OCI-M2 (cell line): ENCODE measurements around the gene SUSD5.

ENCODE experiments used
- DNase-seq: peaks from one replicate; lab custom pipeline; 2025; ENCODE audit not compliant: unreplicated experiment; lab: John Stamatoyannopoulos, UW

Gene SUSD5

GRCh38 chr3:33218446-33219174 lies at the start of gene SUSD5:
Gene SUSD5 (minus strand): TSS chr3:33218810. CDS start chr3:33218797, 13 bp downstream.
- DNase-seq, result no peak

- DNase-seq, result no peak
Observed at GRCh38 chr3:33260104-33260503, 41.5 kb upstream of the SUSD5 start.

GRCh38 chr3:33256249-33256648 lies 37.6 kb upstream of the SUSD5 start:
- no peak for DNase-seq

- DNase-seq, result no peak
Observed at GRCh38 chr3:33250712-33251111, 32.1 kb upstream of the SUSD5 start.

GRCh38 chr3:33246786-33247185 lies 28.2 kb upstream of the SUSD5 start:
- DNase-seq, result no peak

GRCh38 chr3:33240261-33240660 lies 21.7 kb upstream of the SUSD5 start:
- no peak for DNase-seq

GRCh38 chr3:33238923-33239322 lies 20.3 kb upstream of the SUSD5 start:
- no peak for DNase-seq

GRCh38 chr3:33237439-33237838 lies 18.8 kb upstream of the SUSD5 start:
- DNase-seq, result no peak

- DNase-seq, result no peak
Observed at GRCh38 chr3:33236005-33236404, 17.4 kb upstream of the SUSD5 start.

GRCh38 chr3:33233884-33234283 lies 15.3 kb upstream of the SUSD5 start:
- DNase-seq, result no peak

- DNase-seq, result no peak
Observed at GRCh38 chr3:33231756-33232465, 13.3 kb upstream of the SUSD5 start.

- DNase-seq, result no peak
Observed at GRCh38 chr3:33229947-33230346, 11.3 kb upstream of the SUSD5 start.

GRCh38 chr3:33229066-33229465 lies 10.5 kb upstream of the SUSD5 start:
- peak; percentile 49 for DNase-seq

GRCh38 chr3:33221241-33221640 lies 2.6 kb upstream of the SUSD5 start:
- DNase-seq, result no peak

- DNase-seq, result no peak
Observed at GRCh38 chr3:33219175-33219487, 521 bp upstream of the SUSD5 start.

- DNase-seq, result no peak
Observed at GRCh38 chr3:33217866-33218445, 654 bp downstream of the SUSD5 start.

GRCh38 chr3:33215739-33216138 lies 2.9 kb downstream of the SUSD5 start:
- DNase-seq, result no peak

- no peak for DNase-seq
Observed at GRCh38 chr3:33212406-33212805, 6.2 kb downstream of the SUSD5 start.

GRCh38 chr3:33211444-33211843 lies 7.2 kb downstream of the SUSD5 start:
- DNase-seq, result no peak

GRCh38 chr3:33209357-33209756 lies 9.3 kb downstream of the SUSD5 start:
- DNase-seq, result no peak

GRCh38 chr3:33202711-33203457 lies 15.7 kb downstream of the SUSD5 start:
- DNase-seq, result no peak

GRCh38 chr3:33201195-33201594 lies 17.4 kb downstream of the SUSD5 start:
- no peak for DNase-seq
